ENCODE results near the gene ABR. TPM values are rescaled to one million over a fixed set of nuclear protein-coding genes. Genes with fewer than 3 reads are reported as not detected.
"Not testable (repeated sequence)": the region's sequence is repeated elsewhere in the genome, so short reads cannot be mapped to it uniquely, and the experiment has no call there.

The ABR gene
- total and polyA plus RNA-seq, 3 donors from 2014 or later = 30.6 to 52.7 (median 42.1) TPM

DNA sequence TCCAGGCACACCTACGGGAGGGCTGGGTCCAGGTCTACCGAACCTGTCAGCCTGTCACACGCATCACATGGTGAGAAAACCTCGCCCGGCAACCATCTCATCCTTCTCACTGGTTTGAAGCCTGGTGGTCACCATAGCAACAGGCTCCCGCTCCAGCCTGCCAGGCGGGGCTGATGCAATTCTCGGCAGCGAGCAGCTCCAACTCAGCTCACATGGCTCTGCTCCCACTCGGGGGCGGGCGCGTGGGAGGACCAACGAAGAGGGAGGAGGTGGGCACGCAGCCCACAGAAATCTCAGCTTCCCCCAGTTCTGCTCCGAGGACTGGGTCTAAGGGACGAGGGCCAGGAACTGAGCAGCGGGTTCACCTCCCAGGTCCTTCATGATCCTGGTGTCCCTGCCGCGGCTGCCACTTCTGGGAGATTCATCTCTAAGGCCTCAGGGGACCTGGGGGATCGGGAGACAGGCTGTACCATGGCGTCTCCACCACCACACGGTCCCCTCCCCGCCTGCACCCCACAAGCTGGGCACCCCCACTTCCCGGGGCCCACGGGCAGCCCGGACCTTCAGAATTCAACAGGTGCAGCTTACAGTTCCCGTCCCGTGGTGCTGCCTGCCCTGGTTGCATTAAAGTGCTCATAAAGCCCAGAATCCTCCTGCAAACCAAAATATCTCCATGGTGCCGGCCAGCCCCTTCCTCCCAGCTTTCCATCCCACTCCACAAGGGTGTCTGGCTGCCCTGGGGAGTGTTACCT lies 25.8 kb downstream of the ABR start:
- Histone ChIP-seq H3K27me3 (no peaks in the 10 kb centered on the region), H3K36me3 (ENCODE audit: low read depth, missing control alignments) (no peaks in the 10 kb centered on the region), H3K27ac (no peak overlapping the region), H3K9me3 (no peaks in the 10 kb centered on the region), H3K4me3 (no peak overlapping the region), H3K4me1 (no peaks in the 10 kb centered on the region)
- DNase-seq = peak; percentile 76
- WGBS, 2 donors = 46 to 76% methylated on average over 5 to 30 of the region's 30 CpGs
- intact Hi-C loops (cut with DNase I; ENCODE audit: low total_unique reads) = no loop called here
- no peak for TF ChIP-seq POLR2A (IDR thresholded peaks at IDR 0.05)
- TF ChIP-seq CTCF (IDR thresholded peaks at IDR 0.05) = no peak

- H3K4me1 ChIP-seq; H3K9me3 ChIP-seq; H3K27ac ChIP-seq; H3K4me3 ChIP-seq; DNase-seq; intact Hi-C loops (cut with DNase I; ENCODE audit: low total_unique reads); H3K27me3 ChIP-seq; H3K36me3 ChIP-seq (ENCODE audit: low read depth, missing control alignments): not testable (repeated sequence)
- 91 to 94% methylated on average over 8 of the region's 8 CpGs for WGBS, 2 donors
Observed at GRCh38 chr17:1152582-1152981, 27.2 kb downstream of the ABR start.

GRCh38 chr17:1150863-1151600 lies 28.7 kb downstream of the ABR start:
- no peaks in the 10 kb centered on the region for H3K9me3 ChIP-seq
- no peak for DNase-seq
- TF ChIP-seq POLR2A (IDR thresholded peaks at IDR 0.05) = no peak
- no peak for TF ChIP-seq CTCF (IDR thresholded peaks at IDR 0.05)
- no peaks in the 10 kb centered on the region for H3K36me3 ChIP-seq (ENCODE audit: low read depth, missing control alignments)
- intact Hi-C loops (cut with DNase I; ENCODE audit: low total_unique reads) = no loop called here
- no peak overlapping the region for H3K27ac ChIP-seq
- 78 to 86% methylated on average over 11 to 12 of the region's 12 CpGs for WGBS, 2 donors
- H3K4me1 ChIP-seq = no peaks in the 10 kb centered on the region
- H3K4me3 ChIP-seq = no peak overlapping the region
- H3K27me3 ChIP-seq = no peaks in the 10 kb centered on the region

- DNase-seq = no peak
- WGBS, 2 donors = 92 to 93% methylated on average over 13 of the region's 13 CpGs
Observed at GRCh38 chr17:1149869-1150268, 29.9 kb downstream of the ABR start.

More at GRCh38 chr17:1149869-1150268, 29.9 kb downstream of the ABR start:
- H3K4me1 ChIP-seq = no peaks in the 10 kb centered on the region
- no peak for TF ChIP-seq CTCF (IDR thresholded peaks at IDR 0.05)
- TF ChIP-seq POLR2A (IDR thresholded peaks at IDR 0.05) = no peak
- H3K27me3 ChIP-seq = no peaks in the 10 kb centered on the region
- H3K27ac ChIP-seq = no peak overlapping the region
- H3K4me3 ChIP-seq = no peak overlapping the region
- intact Hi-C loops (cut with DNase I; ENCODE audit: low total_unique reads) = no loop called here
- no peaks in the 10 kb centered on the region for H3K36me3 ChIP-seq (ENCODE audit: low read depth, missing control alignments)
- H3K9me3 ChIP-seq = no peaks in the 10 kb centered on the region
